Anterior cingulate cortex (tissue), 58 donors: ENCODE results near the gene GDF7.

Source experiments
- DNase-seq, 58 donors: peaks; one replicate each; lab custom pipeline; 2025; lab: John Stamatoyannopoulos, UW

The GDF7 gene

GRCh38 chr2:20728114-20728758, 61.3 kb downstream of the GDF7 start:
- DNase-seq, result no peak
